DOHH2 (cell line): ENCODE data around the gene EXOC6B.
A peak's percentile ranks its signal among the peaks of the same experiment; 100 is the strongest.

ENCODE experiments used
- CTCF ChIP-seq: fragments of 200-600 bp; sonication (generic); IDR thresholded peaks from one replicate; pipeline ENCODE4 v1.5.1; 2014; ENCODE audit warnings: antibody characterized with exemption, mild to moderate bottlenecking, low read depth, low read length; ENCODE audit not compliant: poor library complexity, severe bottlenecking
- EZH2phosphoT487 ChIP-seq: fragments of 200-600 bp; sonication (generic); IDR thresholded peaks from 2 replicates; pipeline ENCODE4 v1.6.1; 2017; ENCODE audit warnings: borderline replicate concordance, mild to moderate bottlenecking, antibody characterized with exemption, low read length, moderate library complexity, mixed read lengths

DNA sequence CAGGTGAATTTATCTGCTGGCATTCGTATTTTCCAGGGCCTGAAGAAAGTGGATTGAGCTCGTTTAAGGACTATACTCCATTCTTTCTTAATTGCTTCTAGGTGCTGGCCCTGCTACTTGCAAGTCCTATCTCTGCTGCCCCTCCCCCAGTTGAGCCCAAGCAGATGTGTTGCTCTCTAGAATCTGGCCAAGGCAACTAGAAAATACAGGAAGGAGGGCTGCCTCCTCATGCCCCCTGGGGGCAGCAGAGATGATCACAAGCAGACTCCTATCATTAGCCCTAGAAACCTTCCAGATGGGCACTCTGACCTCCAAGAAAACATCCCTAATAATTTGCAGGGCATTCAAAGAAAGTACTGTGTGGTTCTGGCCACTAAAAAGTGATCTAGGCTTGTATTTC, 605.7 kb downstream of the EXOC6B start:
- peak; percentile 43 for TF ChIP-seq CTCF
- no peak for TF ChIP-seq EZH2phosphoT487
